Effector memory CD4-positive, alpha-beta T cell (primary cell): ENCODE data around the gene NRP1.

Experiments
- DNase-seq, 3 donors: peaks; one replicate each; pipeline ENCODE4 v3.0.0-alpha.2; 2020
- H3K27ac ChIP-seq: 2 replicates; pipeline ENCODE4 v1.7.0; 2013; ENCODE audit warnings: mild to moderate bottlenecking, low read length, moderate library complexity; ENCODE audit not compliant: insufficient read depth, poor library complexity, severe bottlenecking
- H3K27me3 ChIP-seq: replicated peaks from 2 replicates; pipeline ENCODE4 v1.7.0; 2013; ENCODE audit warnings: mild to moderate bottlenecking, low read length; ENCODE audit not compliant: insufficient read depth, control insufficient read depth, poor library complexity, severe bottlenecking
- H3K36me3 ChIP-seq: 2 replicates; pipeline ENCODE4 v1.7.0; 2013; ENCODE audit warnings: mild to moderate bottlenecking, low read length, moderate library complexity; ENCODE audit not compliant: control insufficient read depth, insufficient read depth
- H3K4me1 ChIP-seq: 2 replicates; pipeline ENCODE4 v1.7.0; 2013; ENCODE audit warnings: low read length, mild to moderate bottlenecking; ENCODE audit not compliant: control insufficient read depth, insufficient read depth, poor library complexity, severe bottlenecking
- H3K4me3 ChIP-seq: 2 replicates; pipeline ENCODE4 v1.7.0; 2013; ENCODE audit warnings: low read length, low read depth, mild to moderate bottlenecking; ENCODE audit not compliant: insufficient read depth, poor library complexity, severe bottlenecking
- H3K9me3 ChIP-seq: 2 replicates; pipeline ENCODE4 v1.7.0; 2013; ENCODE audit warnings: mild to moderate bottlenecking, low read length, moderate library complexity; ENCODE audit not compliant: control insufficient read depth

The NRP1 gene

DNA sequence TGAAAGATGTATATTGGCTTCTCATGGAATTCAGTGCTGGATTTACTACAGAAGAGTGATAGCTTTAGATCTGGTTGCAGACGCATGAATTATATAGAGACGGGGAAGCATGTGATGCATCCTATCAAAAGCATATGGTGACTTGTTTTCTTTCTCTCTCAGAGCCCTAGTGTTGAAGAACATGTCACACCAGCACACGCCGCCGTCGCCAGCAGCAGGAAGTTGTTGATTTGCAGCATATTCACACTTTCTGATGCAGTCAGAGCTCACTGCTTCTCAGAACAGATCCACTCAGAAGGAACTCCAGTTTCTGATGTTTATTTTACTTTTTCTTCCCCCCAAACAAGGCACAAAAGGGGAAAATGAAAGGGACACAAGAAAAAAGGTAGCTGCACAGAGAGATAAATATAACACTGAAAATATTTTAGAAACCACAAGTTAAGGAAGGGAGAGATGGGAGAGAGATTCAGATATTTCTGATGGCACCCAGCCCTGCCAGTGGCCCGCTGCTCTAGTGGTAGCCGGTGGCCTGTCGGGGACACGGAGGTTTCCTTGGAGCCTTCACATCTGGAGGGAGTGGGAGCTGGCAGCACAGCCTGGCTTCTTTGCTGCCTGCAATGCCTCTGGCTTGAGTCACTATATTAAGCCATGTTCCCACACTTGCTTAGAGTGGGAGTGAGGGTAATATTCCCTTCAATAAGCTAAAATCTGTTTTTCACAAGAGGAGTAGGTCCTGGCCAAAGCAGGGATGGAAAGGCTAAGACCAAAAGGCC is 123.2 kb downstream of the NRP1 start:
- Histone ChIP-seq H3K36me3 (no peaks in the 10 kb centered on the region), H3K27ac (no peak overlapping the region), H3K4me1 (no peaks in the 10 kb centered on the region), H3K9me3 (no peaks in the 10 kb centered on the region), H3K4me3 (no peak overlapping the region), H3K27me3 (no peaks in the 10 kb centered on the region)
- DNase-seq, result no peak

DNA sequence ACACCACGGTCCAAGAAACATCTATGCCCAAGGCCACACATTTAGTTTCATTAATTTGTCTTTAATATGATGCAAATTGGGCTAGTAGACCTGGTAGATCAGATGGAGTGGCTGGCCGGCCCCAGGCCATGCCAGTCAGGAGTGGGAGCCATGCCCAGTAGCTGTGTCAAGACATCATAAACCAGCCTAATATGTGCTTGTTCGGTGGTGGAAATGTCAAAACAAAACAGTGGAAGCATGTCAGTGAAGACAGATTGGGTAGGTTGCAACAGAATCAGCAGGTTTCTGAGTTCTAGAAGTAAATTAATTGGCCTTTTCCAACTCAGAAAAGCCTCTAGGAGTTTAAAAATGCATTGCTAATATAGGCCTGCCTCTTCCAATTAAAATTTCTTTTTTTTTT is 124.7 kb downstream of the NRP1 start:
- Histone ChIP-seq H3K27ac (no peak overlapping the region), H3K36me3 (no peaks in the 10 kb centered on the region), H3K4me3 (no peak overlapping the region), H3K4me1 (no peaks in the 10 kb centered on the region), H3K27me3 (no peaks in the 10 kb centered on the region), H3K9me3 (no peaks in the 10 kb centered on the region)
- no peak for DNase-seq

DNA sequence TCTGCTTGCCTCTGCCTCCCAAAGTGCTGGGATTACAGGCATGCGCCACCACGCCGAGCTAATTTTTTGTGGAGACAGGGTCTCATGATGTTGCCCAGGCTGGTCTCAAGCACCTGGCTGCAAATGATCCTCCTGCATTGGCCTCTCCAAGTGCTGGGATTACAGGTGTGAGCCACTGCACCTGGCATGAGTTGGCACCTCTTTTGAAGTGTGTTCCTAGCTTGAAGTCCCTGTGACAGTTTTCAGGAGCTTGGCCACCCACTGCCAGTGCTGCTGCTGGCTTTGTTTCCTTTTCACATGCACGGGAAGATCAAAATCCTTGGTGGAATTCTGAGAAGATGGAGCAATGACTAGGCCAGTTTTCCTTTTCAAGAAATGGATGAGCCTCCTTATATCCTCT is 126.3 kb downstream of the NRP1 start:
- Histone ChIP-seq H3K27ac (no peak overlapping the region), H3K4me1 (no peaks in the 10 kb centered on the region), H3K27me3 (no peaks in the 10 kb centered on the region), H3K36me3 (no peaks in the 10 kb centered on the region), H3K9me3 (no peaks in the 10 kb centered on the region), H3K4me3 (no peak overlapping the region)
- DNase-seq, result no peak

DNA sequence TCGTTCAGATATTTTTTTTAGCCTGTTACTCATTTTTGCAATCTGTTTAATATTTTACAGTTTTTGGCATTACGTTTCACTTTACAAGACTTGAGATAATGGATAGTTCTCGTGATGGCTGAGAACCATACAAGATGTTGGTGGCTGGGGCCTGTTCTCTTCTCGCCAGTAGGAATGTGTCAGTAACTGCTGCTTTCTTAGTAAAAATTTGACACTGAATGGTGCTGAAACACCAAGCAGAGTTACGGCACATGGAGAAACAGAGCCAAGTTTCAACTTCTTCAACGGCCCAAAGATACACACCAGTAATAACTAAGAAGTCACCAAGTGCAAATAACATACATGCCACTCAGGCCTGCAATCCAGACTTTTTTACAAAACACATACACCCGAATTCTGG is 130.4 kb downstream of the NRP1 start:
- H3K4me3 ChIP-seq, result no peak overlapping the region
- H3K4me1 ChIP-seq, result no peaks in the 10 kb centered on the region
- no peaks in the 10 kb centered on the region for H3K36me3 ChIP-seq
- H3K27me3 ChIP-seq, result no peaks in the 10 kb centered on the region
- H3K9me3 ChIP-seq, result no peaks in the 10 kb centered on the region
- no peak for DNase-seq
- H3K27ac ChIP-seq, result no peak overlapping the region

DNA sequence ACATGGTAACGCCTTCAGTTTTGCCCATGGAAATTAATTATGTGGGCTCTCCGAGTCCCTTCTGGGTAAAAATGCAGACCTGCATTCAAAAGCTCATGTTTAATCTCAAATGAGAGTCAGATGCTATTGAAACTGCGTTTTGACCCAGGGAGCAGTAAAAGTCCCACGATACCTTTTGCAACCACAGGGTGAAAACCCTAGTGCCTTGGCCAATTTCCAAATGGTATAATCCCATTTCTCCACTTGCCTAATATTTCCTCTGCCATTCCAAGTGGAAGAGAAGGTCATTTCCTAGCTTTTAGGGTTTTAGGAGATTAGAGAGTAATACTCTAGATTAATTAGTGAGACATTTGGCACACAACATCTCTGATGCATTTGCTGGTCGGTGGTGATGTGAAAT is 132.5 kb downstream of the NRP1 start:
- Histone ChIP-seq H3K4me1 (no peaks in the 10 kb centered on the region), H3K4me3 (no peak overlapping the region), H3K9me3 (no peaks in the 10 kb centered on the region), H3K36me3 (no peaks in the 10 kb centered on the region), H3K27me3 (no peaks in the 10 kb centered on the region), H3K27ac (no peak overlapping the region)
- DNase-seq, result no peak

DNA sequence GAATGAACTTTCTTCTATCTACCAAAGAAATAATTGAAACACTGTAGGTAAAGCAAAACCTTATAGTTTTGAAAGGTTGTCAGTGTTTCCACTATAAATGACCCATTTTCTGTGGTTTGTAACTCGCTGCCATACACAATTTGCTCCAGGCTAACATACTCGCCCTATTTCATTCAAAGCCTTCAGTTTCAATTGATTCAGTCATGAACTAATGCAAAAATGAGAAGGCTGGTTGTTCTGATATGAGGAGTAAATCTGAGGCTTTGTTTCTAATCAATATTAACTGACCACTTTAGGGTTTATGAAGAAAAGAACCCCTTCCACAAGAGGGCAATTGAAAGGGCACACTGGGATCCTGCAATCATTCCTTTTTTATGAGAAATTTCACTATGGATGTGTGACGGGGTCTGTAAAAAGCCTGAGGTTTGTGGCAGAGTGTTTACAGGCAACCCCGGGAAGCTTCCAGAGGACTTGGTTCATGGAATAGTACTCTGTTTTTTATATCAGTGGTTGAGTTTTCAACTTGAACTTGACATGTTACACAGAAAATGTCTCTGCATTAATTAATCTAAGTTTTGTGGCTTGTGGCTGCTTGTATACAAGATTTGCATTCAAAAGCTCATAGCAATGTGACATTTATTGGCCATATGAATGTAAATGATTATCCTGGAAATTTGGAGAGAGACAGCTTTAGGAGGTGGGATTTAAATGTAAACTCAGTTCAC is 133.2 kb downstream of the NRP1 start:
- Histone ChIP-seq H3K9me3 (no peaks in the 10 kb centered on the region), H3K27ac (no peak overlapping the region), H3K4me3 (no peak overlapping the region), H3K36me3 (no peaks in the 10 kb centered on the region), H3K27me3 (no peaks in the 10 kb centered on the region), H3K4me1 (no peaks in the 10 kb centered on the region)
- DNase-seq, result no peak

DNA sequence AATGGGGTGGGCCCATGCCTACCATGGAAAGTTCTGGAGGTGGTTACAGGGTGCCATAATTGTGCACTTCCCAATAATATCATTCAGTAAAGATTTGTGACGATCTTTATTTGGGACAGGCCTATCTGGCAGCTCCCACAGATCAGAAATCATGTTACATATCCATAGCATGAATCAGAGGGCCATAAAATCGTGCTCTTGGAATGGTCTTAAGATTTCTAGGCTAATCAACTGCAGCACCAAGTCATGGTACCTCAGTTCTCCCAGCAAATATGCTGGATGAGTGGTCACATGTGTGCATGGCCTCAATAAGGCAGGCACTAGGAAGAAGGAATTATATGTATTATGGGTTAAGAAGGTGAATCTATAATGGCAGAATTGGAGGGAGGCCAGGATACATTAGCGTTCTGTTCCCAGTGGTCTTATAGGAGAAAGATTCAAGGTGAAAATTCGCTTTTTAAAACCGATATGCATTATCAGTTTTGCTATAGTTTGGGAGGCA is 134.7 kb downstream of the NRP1 start:
- DNase-seq, result no peak

DNA sequence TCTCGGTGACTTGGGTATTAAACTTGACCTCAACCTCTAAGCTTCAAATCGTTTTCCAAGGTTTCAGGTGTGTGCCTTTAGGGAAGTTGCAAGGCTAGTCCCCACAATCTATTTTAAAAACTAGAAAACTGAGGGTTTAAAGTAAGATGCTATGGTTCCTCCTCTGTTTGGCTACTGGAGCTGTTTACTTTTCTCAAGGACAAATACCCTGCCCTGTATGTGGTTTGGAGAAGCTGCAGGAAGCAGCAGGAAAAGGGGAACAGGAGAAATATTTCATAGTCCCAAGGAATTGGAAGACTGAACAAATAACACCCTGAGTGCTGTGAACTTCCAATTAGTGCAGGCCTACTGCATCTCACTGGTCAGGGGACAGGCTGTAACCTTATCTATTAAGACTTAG is 135.9 kb downstream of the NRP1 start:
- no peak for DNase-seq
- no peaks in the 10 kb centered on the region for H3K27me3 ChIP-seq
- H3K4me3 ChIP-seq, result no peak overlapping the region
- no peaks in the 10 kb centered on the region for H3K9me3 ChIP-seq
- no peak overlapping the region for H3K27ac ChIP-seq
- H3K4me1 ChIP-seq, result no peaks in the 10 kb centered on the region
- no peaks in the 10 kb centered on the region for H3K36me3 ChIP-seq

More for the DNA sequence above, 134.7 kb downstream of the NRP1 start:
- Histone ChIP-seq H3K4me3 (no peak overlapping the region), H3K36me3 (no peaks in the 10 kb centered on the region), H3K4me1 (no peaks in the 10 kb centered on the region), H3K9me3 (no peaks in the 10 kb centered on the region), H3K27me3 (no peaks in the 10 kb centered on the region), H3K27ac (no peak overlapping the region)

DNA sequence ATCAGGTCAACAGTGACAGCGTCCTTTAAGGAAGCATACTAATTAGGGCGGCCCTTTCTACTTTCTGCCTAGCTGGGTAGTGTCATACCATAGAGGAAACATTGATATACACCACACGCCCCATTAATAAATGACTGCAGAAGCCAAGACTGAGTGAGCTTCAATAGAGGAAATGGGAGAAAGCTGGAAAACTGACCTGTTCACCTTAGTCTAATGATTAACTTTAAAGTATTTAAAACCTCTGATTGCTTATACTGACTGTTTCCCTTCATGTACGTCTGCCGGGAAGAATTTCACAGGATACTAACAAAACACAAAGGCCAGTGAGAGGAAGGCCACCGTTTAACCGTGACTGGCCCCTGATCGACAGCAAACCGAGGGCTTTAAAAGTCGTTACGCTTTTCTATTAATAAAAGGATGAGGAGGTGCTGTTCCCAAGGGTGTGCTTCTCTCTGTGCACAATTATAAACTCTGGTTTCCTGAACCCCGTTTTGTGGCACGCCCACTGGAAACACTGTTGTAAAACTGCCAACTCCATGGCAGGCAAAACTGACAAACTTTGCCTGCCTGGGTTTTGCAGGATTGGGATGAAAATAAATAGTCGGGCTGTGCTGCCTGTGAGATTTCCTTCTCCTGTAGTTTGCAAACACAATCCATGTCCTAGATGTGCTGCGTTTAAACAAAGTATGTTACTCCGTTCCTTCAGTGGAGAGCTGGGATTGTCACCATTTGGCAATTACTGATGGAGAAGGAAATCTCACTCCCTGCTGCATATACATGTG is 137.6 kb downstream of the NRP1 start:
- no peak overlapping the region for H3K27ac ChIP-seq

DNA sequence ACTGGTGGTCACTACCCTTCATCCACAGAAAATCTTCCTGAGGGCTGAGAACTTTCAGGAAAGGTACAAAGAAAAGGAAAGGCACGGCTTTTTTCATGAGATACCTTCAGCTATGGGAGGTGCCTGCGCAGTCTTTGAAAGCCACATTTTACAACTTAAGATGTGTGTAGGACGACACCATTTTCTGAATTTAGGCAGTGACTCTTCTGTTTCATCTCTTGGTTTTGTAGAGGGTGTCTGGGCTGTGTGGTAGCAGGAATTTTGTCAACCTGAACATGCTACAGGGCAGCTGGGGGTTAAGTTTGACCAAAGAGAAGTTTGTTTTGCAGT is 138.1 kb downstream of the NRP1 start:
- H3K4me3 ChIP-seq, result no peak overlapping the region
- no peak overlapping the region for H3K27ac ChIP-seq
- no peaks in the 10 kb centered on the region for H3K27me3 ChIP-seq
- no peak for DNase-seq
- no peaks in the 10 kb centered on the region for H3K9me3 ChIP-seq
- no peaks in the 10 kb centered on the region for H3K4me1 ChIP-seq
- no peaks in the 10 kb centered on the region for H3K36me3 ChIP-seq

More for the DNA sequence above, 137.6 kb downstream of the NRP1 start:
- Histone ChIP-seq H3K27me3 (no peaks in the 10 kb centered on the region), H3K4me1 (no peaks in the 10 kb centered on the region), H3K36me3 (no peaks in the 10 kb centered on the region), H3K4me3 (no peak overlapping the region), H3K9me3 (no peaks in the 10 kb centered on the region)
- no peak for DNase-seq
